PC-9 (cell line): ENCODE measurements around the gene S100A16. TPM values are rescaled to one million over a fixed set of nuclear protein-coding genes. Genes with fewer than 3 reads are reported as not detected.

ENCODE experiments used
- BruUV-seq: library from RNA; stranded (reverse); fragments of 400-500 nt; replicated peaks from 2 replicates; lab custom pipeline; 2021; lab: Mats Ljungman, UMichigan
- CTCF ChIA-PET: fragments of 300-600 bp; sonication (Branson Sonifier 250); formaldehyde crosslinking; loops from one replicate; lab custom pipeline; 2022; ENCODE audit warnings: antibody characterized with exemption; lab: Charles Lee
- POLR2A ChIA-PET: fragments of 300-600 bp; sonication (Branson Sonifier 250); formaldehyde crosslinking; loops from one replicate; lab custom pipeline; 2022; ENCODE audit warnings: antibody characterized with exemption; ENCODE audit not compliant: unreplicated experiment; lab: Charles Lee
- DNase-seq, 2 experiments: peaks; one replicate each; pipeline versions ENCODE4 v3.0.0 to v3.0.0-alpha.2; 2015 to 2022; ENCODE audit warnings: mixed read lengths in 1 of 2
- H2AFZ ChIP-seq: fragments of 200-600 bp; sonication (generic); 2 replicates; pipeline ENCODE4 v1.8.1; 2017; ENCODE audit warnings: antibody characterized with exemption
- H3F3A ChIP-seq: fragments of 200-600 bp; sonication (generic); 2 replicates; pipeline ENCODE4 v1.8.1; 2017; ENCODE audit warnings: antibody characterized with exemption, mild to moderate bottlenecking, low read depth; ENCODE audit not compliant: insufficient read depth
- H3K27ac ChIP-seq: fragments of 200-600 bp; sonication (generic); 2 replicates; pipeline ENCODE4 v1.6.1; 2016; ENCODE audit warnings: mixed run types
- H3K27me3 ChIP-seq: fragments of 200-600 bp; sonication (generic); 2 replicates; pipeline ENCODE4 v1.6.1; 2016; ENCODE audit warnings: low read depth, mixed run types; ENCODE audit not compliant: insufficient read depth
- H3K36me3 ChIP-seq: fragments of 200-600 bp; sonication (generic); 2 replicates; pipeline ENCODE4 v1.6.1; 2016; ENCODE audit warnings: low read depth, mixed run types
- H3K4me1 ChIP-seq: fragments of 200-600 bp; sonication (generic); replicated peaks from 2 replicates; pipeline ENCODE4 v1.6.1; 2016; ENCODE audit warnings: mixed run types; ENCODE audit not compliant: insufficient read depth
- H3K4me2 ChIP-seq: fragments of 200-600 bp; sonication (generic); 2 replicates; pipeline ENCODE4 v1.6.1; 2017; ENCODE audit warnings: mixed run types
- H3K4me3 ChIP-seq: fragments of 200-600 bp; sonication (generic); 2 replicates; pipeline ENCODE4 v1.6.1; 2016; ENCODE audit warnings: mixed run types
- H3K79me2 ChIP-seq: fragments of 200-600 bp; sonication (generic); 2 replicates; pipeline ENCODE4 v1.6.1; 2017; ENCODE audit warnings: low read depth, mixed run types
- H3K9me2 ChIP-seq: fragments of 200-600 bp; sonication (generic); 2 replicates; pipeline ENCODE4 v1.8.1; 2017; ENCODE audit warnings: mild to moderate bottlenecking; ENCODE audit not compliant: insufficient read depth
- H3K9me3 ChIP-seq: fragments of 200-600 bp; sonication (generic); 2 replicates; pipeline ENCODE4 v1.8.1; 2016; ENCODE audit warnings: low read depth; ENCODE audit not compliant: insufficient read depth
- H4K20me1 ChIP-seq: fragments of 200-600 bp; sonication (generic); 2 replicates; pipeline ENCODE4 v1.8.1; 2017; ENCODE audit not compliant: insufficient read depth
- EZH2 ChIP-seq: fragments of 200-600 bp; sonication (generic); IDR thresholded peaks from 2 replicates; pipeline ENCODE4 v1.8.0; 2017; ENCODE audit warnings: antibody characterized with exemption, low read depth
- intact Hi-C: fragments of 100-400 bp; cut with micrococcal nuclease; formaldehyde crosslinking; loops from one replicate; pipeline ENCODE4 v1.10.0; 2022; ENCODE audit not compliant: unreplicated experiment
- total RNA-seq: library from RNA; stranded (reverse); gene quantifications from 2 replicates; pipeline ENCODE4 v1.2.3, GENCODE V29; 2021
- TF ChIP-seq, protein P1 (sequence below): fragments of 200-600 bp; sonication (generic); conservative IDR thresholded peaks from 2 replicates; pipeline ENCODE4 v1.6.1; 2017; ENCODE audit warnings: mixed run types, antibody characterized with exemption, mild to moderate bottlenecking, moderate library complexity

The S100A16 gene
- total RNA-seq, 1 experiment from 2014 or later = 276 TPM

DNA sequence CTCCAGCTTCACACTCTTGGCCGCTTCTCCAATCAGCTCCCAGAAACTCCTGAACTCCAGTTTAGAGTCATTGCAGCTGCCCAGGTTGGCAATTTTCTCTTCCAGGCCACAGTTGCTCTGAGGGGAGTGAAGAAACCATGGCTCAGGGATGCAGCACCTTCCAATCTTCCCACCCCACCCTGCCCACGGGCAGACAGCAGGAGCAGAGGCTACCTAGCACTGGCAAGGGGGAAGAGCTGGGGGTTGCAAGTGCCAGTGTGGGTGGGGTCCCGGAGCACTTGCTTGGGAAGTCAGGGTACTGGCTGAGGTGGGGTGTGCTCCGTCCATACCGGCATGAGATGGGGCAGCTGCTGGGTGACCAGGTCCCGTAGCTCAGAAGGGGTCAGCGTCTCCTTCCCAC is 2.0 kb upstream of the S100A16 start:
- peaks cover 50% of the 10 kb centered on the region for H3K79me2 ChIP-seq

GRCh38 chr1:153614189-153614900 is 1.4 kb upstream of the S100A16 start:
- H3K36me3 ChIP-seq = peaks cover 6% of the 10 kb centered on the region
- DNase-seq = no peak
- no peaks in the 10 kb centered on the region for H3K9me2 ChIP-seq
- H3K4me2 ChIP-seq = peak overlapping the region; percentile 88
- no peaks in the 10 kb centered on the region for H4K20me1 ChIP-seq
- ChIA-PET POLR2A (interaction anchor here (0.6 to 2.8 kb wide), 3 partner anchors 12 to 23 kb away, joined by 3 to 31 read pairs (median 8); partner anchors contain the start of gene S100A13), CTCF (interaction anchor here (0.9 to 1.9 kb wide), 3 partner anchors 13 to 103 kb away, joined by 3 to 6 read pairs (median 3); partner anchors contain the start of gene S100A13)
- H3K27me3 ChIP-seq = no peaks in the 10 kb centered on the region
- H3K9me3 ChIP-seq = no peaks in the 10 kb centered on the region
- H3K4me3 ChIP-seq = peak overlapping the region; percentile 66; the same call in 1 of the 2 replicates
- no peak overlapping the region for H2AFZ ChIP-seq
- no TSS peak for BruUV-seq
- intact Hi-C loops = no loop called here
- H3F3A ChIP-seq = peaks cover 48% of the 10 kb centered on the region
- peaks cover 60% of the 10 kb centered on the region for H3K4me1 ChIP-seq
- TF ChIP-seq, protein P1, sequence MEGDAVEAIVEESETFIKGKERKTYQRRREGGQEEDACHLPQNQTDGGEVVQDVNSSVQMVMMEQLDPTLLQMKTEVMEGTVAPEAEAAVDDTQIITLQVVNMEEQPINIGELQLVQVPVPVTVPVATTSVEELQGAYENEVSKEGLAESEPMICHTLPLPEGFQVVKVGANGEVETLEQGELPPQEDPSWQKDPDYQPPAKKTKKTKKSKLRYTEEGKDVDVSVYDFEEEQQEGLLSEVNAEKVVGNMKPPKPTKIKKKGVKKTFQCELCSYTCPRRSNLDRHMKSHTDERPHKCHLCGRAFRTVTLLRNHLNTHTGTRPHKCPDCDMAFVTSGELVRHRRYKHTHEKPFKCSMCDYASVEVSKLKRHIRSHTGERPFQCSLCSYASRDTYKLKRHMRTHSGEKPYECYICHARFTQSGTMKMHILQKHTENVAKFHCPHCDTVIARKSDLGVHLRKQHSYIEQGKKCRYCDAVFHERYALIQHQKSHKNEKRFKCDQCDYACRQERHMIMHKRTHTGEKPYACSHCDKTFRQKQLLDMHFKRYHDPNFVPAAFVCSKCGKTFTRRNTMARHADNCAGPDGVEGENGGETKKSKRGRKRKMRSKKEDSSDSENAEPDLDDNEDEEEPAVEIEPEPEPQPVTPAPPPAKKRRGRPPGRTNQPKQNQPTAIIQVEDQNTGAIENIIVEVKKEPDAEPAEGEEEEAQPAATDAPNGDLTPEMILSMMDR = no peak
- no peak for TF ChIP-seq EZH2
- peaks cover 56% of the 10 kb centered on the region for H3K79me2 ChIP-seq
- H3K27ac ChIP-seq = peak overlapping the region; percentile 22; the same call in 1 of the 2 replicates

More for the DNA sequence above, 2.0 kb upstream of the S100A16 start:
- no TSS peak for BruUV-seq
- ChIA-PET POLR2A (interaction anchor here (0.6 to 2.8 kb wide), 3 partner anchors 12 to 24 kb away, joined by 4 to 31 read pairs (median 8); partner anchors contain the start of genes CHTOP and S100A13), CTCF (interaction anchor here (0.9 to 1.9 kb wide), 4 partner anchors 8 to 104 kb away, joined by 3 to 6 read pairs (median 3); partner anchors contain the start of gene S100A13)
- H3K36me3 ChIP-seq = peaks cover 2% of the 10 kb centered on the region
- H3K27me3 ChIP-seq = no peaks in the 10 kb centered on the region
- no peak overlapping the region for H2AFZ ChIP-seq
- H3K9me3 ChIP-seq = no peaks in the 10 kb centered on the region
- H3K4me2 ChIP-seq = peak overlapping the region; percentile 88
- DNase-seq = no peak
- intact Hi-C loops = no loop called here
- no peaks in the 10 kb centered on the region for H3K9me2 ChIP-seq
- TF ChIP-seq EZH2 = no peak
- TF ChIP-seq, protein P1 = no peak
- H4K20me1 ChIP-seq = no peaks in the 10 kb centered on the region
- H3K4me1 ChIP-seq = peaks cover 54% of the 10 kb centered on the region
- H3K4me3 ChIP-seq = peak overlapping the region; percentile 66
- peaks cover 44% of the 10 kb centered on the region for H3F3A ChIP-seq
- H3K27ac ChIP-seq = no peak overlapping the region

DNA sequence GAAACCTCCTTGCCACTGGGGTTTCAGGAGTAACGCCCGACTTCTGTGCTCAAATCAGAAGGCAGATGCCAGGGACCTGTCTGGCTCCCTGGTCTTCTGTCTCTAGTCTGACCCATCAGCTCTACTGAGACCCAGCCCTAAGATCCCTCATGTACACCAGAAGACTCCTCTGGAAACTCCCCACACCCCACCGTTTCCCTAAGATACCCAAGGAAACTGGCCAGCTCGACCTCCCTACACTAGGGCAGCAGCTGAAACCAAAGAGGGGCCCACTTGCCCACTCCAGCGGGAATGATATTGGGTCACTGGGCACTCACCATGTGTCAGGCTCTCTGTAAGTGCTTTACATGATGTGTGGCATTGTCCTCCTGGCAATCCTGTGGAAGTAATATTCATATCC is 469 bp upstream of the S100A16 start:
- TF ChIP-seq EZH2 = no peak
- TF ChIP-seq, protein P1 = no peak

More for the DNA sequence above, 469 bp upstream of the S100A16 start:
- no peaks in the 10 kb centered on the region for H3K9me2 ChIP-seq
- DNase-seq = no peak
- H2AFZ ChIP-seq = no peak overlapping the region
- no peaks in the 10 kb centered on the region for H4K20me1 ChIP-seq
- intact Hi-C loops = loop anchor here (1.0 kb wide), 1 partner anchor 20 kb away; no protein-coding TSS in a partner anchor
- H3K79me2 ChIP-seq = peaks cover 56% of the 10 kb centered on the region
- H3F3A ChIP-seq = peaks cover 49% of the 10 kb centered on the region
- H3K4me1 ChIP-seq = peaks cover 67% of the 10 kb centered on the region
- no peaks in the 10 kb centered on the region for H3K9me3 ChIP-seq
- peaks cover 6% of the 10 kb centered on the region for H3K36me3 ChIP-seq
- no TSS peak for BruUV-seq
- H3K27me3 ChIP-seq = no peaks in the 10 kb centered on the region
- H3K27ac ChIP-seq = peak overlapping the region; percentile 78
- H3K4me2 ChIP-seq = peak overlapping the region; percentile 84
- peak overlapping the region; percentile 89; the same call in 1 of the 2 replicates for H3K4me3 ChIP-seq
- CTCF ChIA-PET = interaction anchor here (1.1 to 2.6 kb wide), 3 partner anchors 14 to 41 kb away, joined by 6 to 19 read pairs (median 8); partner anchors contain the start of gene S100A13
- POLR2A ChIA-PET = interaction anchor here (0.6 to 1.4 kb wide), 8 partner anchors 14 to 78 kb away, joined by 3 to 48 read pairs (median 4); partner anchors contain the start of genes CHTOP, S100A1, S100A13 and S100A5
